Hepatic stellate cell (primary cell): ENCODE data around the gene SUGT1.
"Not testable (repeated sequence)": the region's sequence is repeated elsewhere in the genome, so short reads cannot be mapped to it uniquely, and the experiment has no call there.

Source experiments
- DNase-seq: peaks from one replicate; pipeline ENCODE4 v3.0.0; 2011; ENCODE audit warnings: low spot score

The SUGT1 gene

GRCh38 chr13:52652196-52652979 is at the start of gene SUGT1:
SUGT1 (plus strand) TSS chr13:52652836; CDS start chr13:52652921, 85 bp downstream.
- peak; percentile 87 for DNase-seq

DNA sequence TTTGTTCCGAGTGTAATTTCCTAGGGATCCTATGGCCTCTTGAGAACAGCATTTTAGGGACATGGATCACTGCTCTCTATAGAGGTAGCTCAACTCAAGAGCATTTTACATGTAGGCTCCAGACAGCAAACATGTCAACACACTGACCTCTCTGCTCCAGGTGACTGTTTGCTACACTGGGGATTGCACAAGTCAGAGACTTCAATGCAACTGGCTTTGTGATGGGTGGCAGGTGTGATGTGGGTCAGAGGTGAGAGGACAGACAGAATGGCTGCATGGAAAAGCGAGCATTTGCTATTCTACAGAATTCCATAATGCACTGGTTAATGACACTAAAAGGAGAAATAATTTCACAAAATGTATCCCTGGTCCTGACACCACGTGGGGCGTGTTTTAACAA is 49.3 kb upstream of the SUGT1 start:
- not testable (repeated sequence) for DNase-seq

GRCh38 chr13:52606126-52606525 is 46.5 kb upstream of the SUGT1 start:
- DNase-seq = not testable (repeated sequence)

DNA sequence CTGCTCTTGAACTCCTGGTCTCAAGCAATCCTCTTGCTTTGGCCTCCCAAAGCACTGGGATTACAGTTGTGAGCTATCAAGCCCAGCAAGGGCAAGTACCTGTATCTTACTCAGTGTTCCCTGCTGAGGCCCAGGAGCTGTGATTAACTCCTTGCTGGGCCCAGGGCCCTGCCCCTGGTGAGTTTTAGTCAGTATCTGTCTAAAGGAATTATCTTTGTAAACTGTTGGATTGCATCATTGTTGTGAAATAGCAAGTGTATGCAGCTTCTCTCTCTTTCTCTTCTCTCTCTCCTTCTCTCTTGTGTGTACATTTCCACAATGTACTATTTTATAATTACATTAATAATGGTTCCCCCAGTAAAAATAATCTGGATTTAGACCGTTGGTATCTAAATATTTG is 45.8 kb upstream of the SUGT1 start:
- not testable (repeated sequence) for DNase-seq

DNA sequence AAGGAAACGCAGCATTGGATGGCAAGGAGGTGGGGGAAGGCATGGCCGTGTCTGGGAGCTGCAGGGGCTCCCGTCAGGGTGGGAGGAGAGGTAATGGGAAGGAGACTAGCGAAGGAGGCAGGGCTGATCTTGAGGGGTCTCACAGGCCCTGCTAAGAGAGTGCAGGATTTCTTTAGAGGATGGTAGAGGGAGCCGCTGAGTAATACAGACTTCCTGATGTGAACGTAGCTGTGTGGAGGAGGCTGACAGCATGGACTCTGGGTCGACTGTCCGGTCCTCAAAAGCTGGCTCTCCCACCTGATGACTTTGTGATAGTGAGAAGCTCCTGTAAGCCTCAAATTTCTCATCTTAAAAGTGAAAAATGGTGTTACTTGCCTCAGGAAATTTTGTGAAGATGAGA is 44.5 kb upstream of the SUGT1 start:
- not testable (repeated sequence) for DNase-seq

GRCh38 chr13:52609013-52609606 is 43.5 kb upstream of the SUGT1 start:
- DNase-seq = peak; percentile 17

- DNase-seq = not testable (repeated sequence)
These were observed 42.5 kb upstream of the SUGT1 start for GRCh38 chr13:52610158-52610557.

GRCh38 chr13:52615134-52615801 is 37.4 kb upstream of the SUGT1 start:
- no peak for DNase-seq

- peak; percentile 9 for DNase-seq
These were observed 36.8 kb upstream of the SUGT1 start for GRCh38 chr13:52615812-52616211.

DNA sequence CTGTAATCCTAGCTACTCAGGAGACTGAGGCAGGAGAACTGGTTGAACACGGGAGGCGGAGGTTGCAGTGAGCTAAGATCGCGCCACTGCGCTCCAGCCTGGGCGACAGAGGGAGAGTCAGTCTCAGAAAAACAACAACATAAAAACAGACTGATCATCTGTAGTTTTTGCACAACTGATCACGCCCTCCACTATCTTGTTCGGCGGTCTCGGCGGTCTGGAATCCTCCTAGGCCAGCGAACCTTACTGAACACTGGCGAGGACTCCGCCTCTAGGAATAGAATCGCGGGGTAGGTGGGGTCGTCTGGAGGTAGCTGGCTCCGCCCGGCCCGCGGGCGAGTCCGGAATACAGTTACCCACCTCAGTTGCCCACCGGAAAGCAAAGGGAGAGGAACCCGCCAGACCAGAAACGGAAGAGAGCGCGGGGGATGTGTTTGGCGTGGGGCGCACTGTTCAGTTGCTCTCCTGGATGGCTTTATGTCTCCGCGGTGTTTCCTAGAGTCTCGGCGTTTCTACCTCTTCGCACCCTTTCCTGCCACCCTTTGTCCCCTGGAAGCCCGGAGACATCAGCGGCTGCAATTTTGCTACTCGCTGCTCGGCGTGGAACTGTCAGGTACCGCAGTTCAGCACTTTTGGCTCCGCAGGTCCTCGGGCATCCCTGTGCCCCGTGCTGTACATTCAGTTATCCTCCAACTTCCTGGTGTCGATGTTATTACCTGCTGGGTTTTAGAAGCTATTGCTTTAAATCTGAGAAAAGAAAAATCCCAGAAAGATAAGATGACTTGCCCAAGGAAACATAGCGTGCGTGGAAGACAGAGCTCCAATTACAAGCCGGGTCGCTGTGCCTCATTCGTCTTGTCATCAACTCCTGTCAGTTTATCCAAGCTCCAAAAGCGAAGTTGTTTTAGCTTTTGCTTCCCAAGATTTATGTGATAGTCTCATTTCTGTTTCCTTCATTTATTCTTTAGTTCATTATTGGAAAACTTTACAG is 35.3 kb upstream of the SUGT1 start:
- DNase-seq = peak; percentile 86

- DNase-seq = not testable (repeated sequence)
These were observed 21.4 kb upstream of the SUGT1 start for GRCh38 chr13:52631083-52631690.

GRCh38 chr13:52638666-52639328 is 13.8 kb upstream of the SUGT1 start:
- no peak for DNase-seq

GRCh38 chr13:52642131-52642530 is 10.5 kb upstream of the SUGT1 start, which contains the start of gene HNRNPA1L2:
HNRNPA1L2 (plus strand) TSS chr13:52642431; CDS start chr13:52642493, 62 bp downstream.
- DNase-seq = no peak

GRCh38 chr13:52644108-52644507 is 8.5 kb upstream of the SUGT1 start:
- no peak for DNase-seq

GRCh38 chr13:52646967-52647366 is 5.7 kb upstream of the SUGT1 start:
- no peak for DNase-seq

DNA sequence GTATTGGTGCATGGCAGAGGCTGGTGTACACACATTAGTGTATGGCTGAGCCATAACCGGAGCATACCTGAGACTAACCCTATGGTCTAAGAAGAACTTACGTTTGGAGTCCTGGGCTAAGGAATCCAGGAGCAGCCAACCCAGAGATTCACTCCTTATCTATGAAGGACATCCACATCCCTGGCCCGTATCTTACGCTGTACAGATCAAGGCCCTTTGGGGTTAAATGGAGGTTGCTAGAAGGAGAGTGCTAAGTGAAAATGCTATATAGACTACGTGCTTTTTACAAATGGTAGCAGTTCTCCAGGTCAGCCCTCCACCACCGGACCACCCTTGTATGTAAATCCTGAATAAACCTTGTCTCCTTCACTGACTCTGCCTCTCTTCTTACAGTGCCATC is 1.9 kb upstream of the SUGT1 start:
- DNase-seq = no peak

- DNase-seq = peak; percentile 37
These were observed 790 bp upstream of the SUGT1 start for GRCh38 chr13:52651897-52652195.

- no peak for DNase-seq
These were observed 306 bp downstream of the SUGT1 start for GRCh38 chr13:52652980-52653303.

DNA sequence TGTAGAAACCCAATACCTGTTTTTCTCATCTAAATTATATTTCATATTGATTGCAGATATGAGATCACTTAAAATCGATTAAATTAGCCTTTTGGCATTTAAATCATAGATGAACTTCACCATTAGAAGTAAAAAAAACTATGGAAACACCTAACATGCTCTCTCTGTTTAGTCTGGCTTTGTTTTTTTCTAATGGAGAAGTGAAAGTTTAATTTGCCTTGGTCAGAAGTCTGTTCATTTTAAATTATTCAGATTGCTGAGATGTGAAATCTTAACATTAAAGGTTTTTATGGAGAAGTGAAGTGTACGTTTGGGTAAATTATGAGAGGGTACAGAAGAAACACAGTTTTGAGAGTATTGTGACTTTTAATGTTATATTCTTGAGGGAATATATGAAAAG is 6.7 kb downstream of the SUGT1 start:
- no peak for DNase-seq

DNA sequence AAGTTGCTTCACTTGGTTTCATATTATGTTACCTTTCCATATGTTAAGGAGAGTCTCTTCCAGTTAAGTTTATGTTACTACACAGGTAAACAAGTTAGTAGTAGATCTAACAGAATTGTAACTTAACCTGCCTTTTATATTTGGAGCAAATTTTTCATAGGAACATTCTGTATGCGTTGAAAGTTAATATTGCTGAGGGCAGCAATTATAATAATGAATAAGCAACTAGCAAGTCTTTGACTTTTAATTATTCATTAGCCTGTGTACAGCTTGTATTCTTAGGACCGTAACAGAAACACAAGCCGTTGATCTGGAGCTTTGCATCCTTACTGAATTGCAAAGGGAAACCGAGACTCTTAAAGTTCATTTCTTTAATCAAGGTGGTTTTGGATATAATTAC is 11.6 kb downstream of the SUGT1 start:
- no peak for DNase-seq

DNA sequence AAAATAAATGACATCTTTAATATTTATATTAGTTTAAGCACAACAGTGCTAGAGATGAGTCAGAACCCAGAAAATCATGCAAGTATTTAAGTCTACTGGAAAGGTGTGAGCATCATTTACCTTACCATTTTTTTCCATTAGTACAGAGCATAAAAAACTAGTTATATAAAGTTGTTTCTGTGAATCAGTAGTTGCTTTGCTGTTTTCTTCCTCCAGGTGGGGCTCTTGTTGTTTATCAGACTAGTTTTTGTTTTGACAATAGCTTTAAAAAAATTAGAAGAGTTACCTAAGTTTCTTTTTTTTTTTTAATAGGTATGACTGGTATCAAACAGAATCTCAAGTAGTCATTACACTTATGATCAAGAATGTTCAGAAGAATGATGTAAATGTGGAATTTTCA is 12.7 kb downstream of the SUGT1 start:
- DNase-seq = no peak
